ENCODE data around the gene HSPB7.

Gene HSPB7

DNA sequence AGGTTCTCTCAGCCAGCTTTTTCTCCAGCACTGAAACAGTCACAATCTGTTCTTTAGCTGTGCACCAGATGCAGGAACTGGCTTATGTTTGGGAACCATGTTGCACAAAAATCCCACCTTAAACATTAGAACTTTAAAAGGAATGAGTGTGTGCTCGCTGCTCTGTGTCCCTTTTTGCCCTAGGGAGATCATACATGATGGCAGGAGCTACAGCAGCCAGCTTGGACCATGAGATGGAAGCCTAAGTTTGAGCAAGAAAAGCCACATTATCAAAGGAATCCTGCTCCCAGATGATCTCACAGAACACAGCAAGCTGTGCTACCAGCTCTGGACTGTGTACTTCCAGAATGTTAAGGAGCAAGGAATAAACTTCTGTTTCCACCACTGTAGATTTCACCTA is 45.4 kb downstream of the HSPB7 start:
- no peak for DNase-seq (ENCODE audit: low read depth in 2 of 2)
- no peak overlapping the region for H3K4me3 ChIP-seq (replicated peaks in 1 of 2; ENCODE audit: low read depth in 2 of 2, low read length in 2 of 2)
- TF ChIP-seq, protein P1, sequence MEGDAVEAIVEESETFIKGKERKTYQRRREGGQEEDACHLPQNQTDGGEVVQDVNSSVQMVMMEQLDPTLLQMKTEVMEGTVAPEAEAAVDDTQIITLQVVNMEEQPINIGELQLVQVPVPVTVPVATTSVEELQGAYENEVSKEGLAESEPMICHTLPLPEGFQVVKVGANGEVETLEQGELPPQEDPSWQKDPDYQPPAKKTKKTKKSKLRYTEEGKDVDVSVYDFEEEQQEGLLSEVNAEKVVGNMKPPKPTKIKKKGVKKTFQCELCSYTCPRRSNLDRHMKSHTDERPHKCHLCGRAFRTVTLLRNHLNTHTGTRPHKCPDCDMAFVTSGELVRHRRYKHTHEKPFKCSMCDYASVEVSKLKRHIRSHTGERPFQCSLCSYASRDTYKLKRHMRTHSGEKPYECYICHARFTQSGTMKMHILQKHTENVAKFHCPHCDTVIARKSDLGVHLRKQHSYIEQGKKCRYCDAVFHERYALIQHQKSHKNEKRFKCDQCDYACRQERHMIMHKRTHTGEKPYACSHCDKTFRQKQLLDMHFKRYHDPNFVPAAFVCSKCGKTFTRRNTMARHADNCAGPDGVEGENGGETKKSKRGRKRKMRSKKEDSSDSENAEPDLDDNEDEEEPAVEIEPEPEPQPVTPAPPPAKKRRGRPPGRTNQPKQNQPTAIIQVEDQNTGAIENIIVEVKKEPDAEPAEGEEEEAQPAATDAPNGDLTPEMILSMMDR (IDR thresholded peaks at IDR 0.05; ENCODE audit: low read depth, low read length) = no peak

DNA sequence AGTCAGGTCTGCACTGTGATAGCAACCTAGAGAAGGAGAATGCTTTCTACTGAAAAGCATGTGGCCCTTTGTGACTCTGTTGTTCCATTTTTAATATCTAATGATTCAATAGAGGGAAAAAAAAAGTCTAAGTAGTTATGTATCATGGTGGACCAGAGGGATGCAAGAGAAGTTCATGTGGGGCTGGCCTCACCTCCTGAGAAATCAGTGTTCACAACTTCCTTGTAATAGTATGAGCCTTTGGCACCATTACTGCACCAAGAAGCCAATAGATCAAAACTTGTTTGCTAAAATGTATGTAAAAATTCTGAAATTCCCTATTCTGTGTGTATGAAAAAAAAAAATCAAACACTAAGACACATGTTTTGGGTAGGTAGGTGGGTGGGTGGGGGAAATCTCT is 46.9 kb downstream of the HSPB7 start:
- DNase-seq (ENCODE audit: low read depth in 2 of 2) = no peak
- TF ChIP-seq, protein P1 (IDR thresholded peaks at IDR 0.05; ENCODE audit: low read depth, low read length) = no peak
- no peak overlapping the region for H3K4me3 ChIP-seq (replicated peaks in 1 of 2; ENCODE audit: low read depth in 2 of 2, low read length in 2 of 2)

DNA sequence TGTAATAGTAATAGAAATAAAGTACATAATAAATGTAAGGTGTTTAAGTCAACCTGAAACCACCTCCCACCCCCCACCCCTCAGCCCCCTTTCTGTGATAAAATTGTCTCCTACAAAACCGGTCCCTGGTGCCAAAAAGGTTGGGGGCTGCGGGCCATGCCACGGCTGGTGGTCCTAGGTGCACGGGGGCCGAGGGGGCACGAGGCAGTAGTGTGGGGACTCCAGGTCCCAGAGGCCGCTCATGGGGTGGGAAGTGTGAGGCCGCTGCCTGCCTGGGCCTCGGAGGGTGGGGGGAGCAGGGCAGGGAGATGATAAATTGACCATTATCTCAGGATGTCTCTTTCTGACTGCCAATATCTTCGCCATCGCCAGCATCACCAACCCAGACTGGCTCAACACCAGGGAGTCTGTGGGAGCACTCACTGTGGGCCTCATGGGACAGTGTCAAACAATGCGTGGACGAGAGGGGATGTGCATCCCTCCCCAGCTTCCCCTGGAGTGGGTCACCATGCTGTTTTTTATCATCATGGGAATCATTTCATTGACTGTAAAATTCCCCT is 48.4 kb downstream of the HSPB7 start:
- TF ChIP-seq, protein P1 (IDR thresholded peaks at IDR 0.05; ENCODE audit: low read depth, low read length) = no peak
- H3K4me3 ChIP-seq (replicated peaks in 1 of 2; ENCODE audit: low read depth in 2 of 2, low read length in 2 of 2) = no peak overlapping the region
- DNase-seq (ENCODE audit: low read depth in 2 of 2) = no peak

DNA sequence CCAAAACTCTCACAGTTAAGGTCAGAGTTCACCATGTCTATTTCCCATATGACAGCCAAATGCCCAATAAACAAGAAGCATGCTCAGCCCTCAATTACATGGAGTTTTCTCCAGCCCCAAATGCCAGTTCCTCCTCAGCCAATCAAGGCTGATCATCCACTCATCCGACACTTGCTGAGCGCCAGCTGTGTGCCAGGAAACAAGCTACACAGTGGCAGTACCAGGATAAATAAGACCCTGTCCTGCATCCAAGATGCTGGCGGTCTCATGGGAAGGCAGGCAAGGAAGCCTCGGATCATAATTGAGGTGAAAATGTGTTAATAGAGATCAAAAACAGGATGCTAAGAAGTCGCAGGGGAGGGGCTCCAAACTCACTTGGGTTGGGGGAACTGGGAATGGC is 49.7 kb downstream of the HSPB7 start:
- TF ChIP-seq, protein P1 (IDR thresholded peaks at IDR 0.05; ENCODE audit: low read depth, low read length) = no peak
- DNase-seq (ENCODE audit: low read depth in 2 of 2) = no peak

DNA sequence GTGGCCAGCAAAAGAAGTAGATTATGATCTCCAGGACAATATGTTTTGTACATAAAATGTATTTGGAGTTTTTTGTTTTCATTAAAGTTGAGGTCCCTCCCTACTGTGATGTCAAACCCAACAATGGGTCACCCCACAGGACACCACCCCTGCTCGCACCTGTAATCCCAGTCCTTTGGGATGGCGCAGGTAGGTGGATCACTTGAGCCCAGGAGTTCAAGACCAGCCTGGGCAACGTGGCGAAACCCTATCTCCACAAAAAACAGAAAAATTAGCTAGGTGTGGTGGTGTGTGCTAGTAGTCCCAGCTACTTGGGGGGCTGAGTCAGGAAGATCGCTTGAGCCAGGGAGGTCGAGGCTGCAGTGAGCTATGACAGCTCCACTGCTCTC is 50.9 kb downstream of the HSPB7 start:
- DNase-seq (ENCODE audit: low read depth in 2 of 2) = no peak
- H3K4me3 ChIP-seq (replicated peaks in 1 of 2; ENCODE audit: low read depth in 2 of 2, low read length in 2 of 2) = no peak overlapping the region
- TF ChIP-seq, protein P1 (IDR thresholded peaks at IDR 0.05; ENCODE audit: low read depth, low read length) = no peak

More for the DNA sequence above, 49.7 kb downstream of the HSPB7 start:
- no peak overlapping the region for H3K4me3 ChIP-seq (replicated peaks in 1 of 2; ENCODE audit: low read depth in 2 of 2, low read length in 2 of 2)

DNA sequence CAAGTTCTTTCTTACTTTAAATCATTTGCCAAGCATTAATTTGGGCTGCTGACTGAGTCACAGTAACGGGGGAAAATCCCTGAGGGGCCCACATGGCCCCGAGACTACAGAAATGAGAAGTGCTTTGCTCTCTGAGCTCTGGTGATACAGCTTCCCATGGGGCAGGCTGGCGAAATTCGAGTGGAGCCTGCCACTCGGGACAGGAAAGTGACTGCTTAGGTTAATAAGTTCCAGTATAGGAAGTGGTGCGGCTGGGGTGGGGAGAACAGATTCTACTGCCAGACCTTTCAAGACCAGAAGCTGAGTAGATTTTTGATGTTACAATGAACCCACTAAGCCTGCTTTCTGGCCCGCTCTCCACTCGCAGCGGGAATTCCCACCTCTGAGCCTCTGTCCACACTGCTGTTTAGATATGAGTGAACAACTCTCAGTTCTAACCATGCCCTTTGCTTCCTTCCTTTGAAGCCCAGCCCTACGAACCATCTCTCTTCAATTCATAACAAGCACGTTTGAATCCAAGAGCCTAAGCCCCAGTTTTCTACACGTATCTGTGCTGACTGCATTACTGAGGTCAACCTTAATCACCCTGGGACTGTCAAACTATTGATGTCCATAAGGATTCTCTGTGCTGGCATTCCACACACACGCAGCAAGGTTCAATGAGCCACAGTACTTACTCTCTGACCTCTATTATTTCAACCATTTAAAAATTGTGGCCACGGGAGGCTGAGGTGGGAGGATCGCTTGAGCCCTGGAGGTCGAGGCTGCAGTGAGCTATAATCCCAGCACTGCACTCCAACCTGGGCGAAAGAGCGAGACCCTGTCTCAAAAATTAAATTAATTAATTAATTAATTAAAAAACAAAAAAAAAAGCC is 51.5 kb downstream of the HSPB7 start:
- DNase-seq (ENCODE audit: low read depth in 2 of 2) = peak; percentile 33 to 84
- no peak overlapping the region for H3K4me3 ChIP-seq (replicated peaks in 1 of 2; ENCODE audit: low read depth in 2 of 2, low read length in 2 of 2)

More for the DNA sequence above, 51.5 kb downstream of the HSPB7 start:
- TF ChIP-seq, protein P1 (IDR thresholded peaks at IDR 0.05; ENCODE audit: low read depth, low read length) = no peak
